LNCAP (cell line): ENCODE results near the gene TLL2.

Experiments used
- CTCF ChIP-seq: fragments of 450-650 bp; IDR thresholded peaks from 2 replicates; pipeline ENCODE4 v1.5.1; 2017; ENCODE audit warnings: mild to moderate bottlenecking

TLL2 gene

GRCh38 chr10:96502561-96503282 lies 11.0 kb downstream of the TLL2 start:
- TF ChIP-seq CTCF = no peak

- TF ChIP-seq CTCF = no peak
Observed at GRCh38 chr10:96501985-96502384, 11.7 kb downstream of the TLL2 start.

- no peak for TF ChIP-seq CTCF
Observed at GRCh38 chr10:96500519-96500918, 13.2 kb downstream of the TLL2 start.

- TF ChIP-seq CTCF = no peak
Observed at GRCh38 chr10:96500050-96500449, 13.7 kb downstream of the TLL2 start.

GRCh38 chr10:96497391-96497790 lies 16.3 kb downstream of the TLL2 start:
- TF ChIP-seq CTCF = no peak

GRCh38 chr10:96496281-96496925 lies 17.3 kb downstream of the TLL2 start:
- no peak for TF ChIP-seq CTCF

GRCh38 chr10:96495544-96495943 lies 18.2 kb downstream of the TLL2 start:
- no peak for TF ChIP-seq CTCF
